GM19467 (cell line): ENCODE results near the gene FOXP2.
"Not testable (repeated sequence)": the region's sequence is repeated elsewhere in the genome, so short reads cannot be mapped to it uniquely, and the experiment has no call there.

ENCODE experiments used
- ATAC-seq: cut with Tn5 transposase; IDR thresholded peaks from one replicate; pipeline ENCODE4 v1.9.1; 2021; ENCODE audit warnings: mild to moderate bottlenecking, moderate library complexity; ENCODE audit not compliant: unreplicated experiment

The FOXP2 gene

GRCh38 chr7:114419441-114420272 lies 5.0 kb downstream of the FOXP2 start:
- no peak for ATAC-seq

GRCh38 chr7:114422507-114423501 lies 8.2 kb downstream of the FOXP2 start:
- no peak for ATAC-seq

GRCh38 chr7:114426382-114426781 lies 11.8 kb downstream of the FOXP2 start:
- ATAC-seq = no peak

- ATAC-seq = no peak
These were observed 12.2 kb downstream of the FOXP2 start for GRCh38 chr7:114426824-114427223.

- ATAC-seq = no peak
These were observed 13.6 kb downstream of the FOXP2 start for GRCh38 chr7:114428211-114428610.

GRCh38 chr7:114431189-114431588 lies 16.6 kb downstream of the FOXP2 start:
- no peak for ATAC-seq

GRCh38 chr7:114432061-114432460 lies 17.4 kb downstream of the FOXP2 start:
- ATAC-seq = no peak

GRCh38 chr7:114432703-114433102 lies 18.1 kb downstream of the FOXP2 start:
- ATAC-seq = no peak

- no peak for ATAC-seq
These were observed 25.0 kb downstream of the FOXP2 start for GRCh38 chr7:114439581-114439980.

- not testable (repeated sequence) for ATAC-seq
These were observed 26.3 kb downstream of the FOXP2 start for GRCh38 chr7:114440927-114441326.

- ATAC-seq = no peak
These were observed 29.6 kb downstream of the FOXP2 start for GRCh38 chr7:114444196-114444595.

GRCh38 chr7:114450431-114450830 lies 35.8 kb downstream of the FOXP2 start:
- no peak for ATAC-seq

- ATAC-seq = no peak
These were observed 45.0 kb downstream of the FOXP2 start for GRCh38 chr7:114459574-114459973.

- no peak for ATAC-seq
These were observed 45.4 kb downstream of the FOXP2 start for GRCh38 chr7:114460021-114460420.

GRCh38 chr7:114466917-114467316 lies 52.3 kb downstream of the FOXP2 start:
- ATAC-seq = no peak

- no peak for ATAC-seq
These were observed 54.2 kb downstream of the FOXP2 start for GRCh38 chr7:114468844-114469243.

- no peak for ATAC-seq
These were observed 58.4 kb downstream of the FOXP2 start for GRCh38 chr7:114472896-114473512.

- no peak for ATAC-seq
These were observed 63.8 kb downstream of the FOXP2 start for GRCh38 chr7:114478384-114478783.

- ATAC-seq = no peak
These were observed 67.4 kb downstream of the FOXP2 start for GRCh38 chr7:114481999-114482398.

- ATAC-seq = no peak
These were observed 69.6 kb downstream of the FOXP2 start for GRCh38 chr7:114484226-114484625.

GRCh38 chr7:114487174-114487573 lies 72.6 kb downstream of the FOXP2 start:
- no peak for ATAC-seq
